ENCODE data around the gene PSME4.
A peak's percentile ranks its signal among the peaks of the same experiment; 100 is the strongest.

Gene PSME4

DNA sequence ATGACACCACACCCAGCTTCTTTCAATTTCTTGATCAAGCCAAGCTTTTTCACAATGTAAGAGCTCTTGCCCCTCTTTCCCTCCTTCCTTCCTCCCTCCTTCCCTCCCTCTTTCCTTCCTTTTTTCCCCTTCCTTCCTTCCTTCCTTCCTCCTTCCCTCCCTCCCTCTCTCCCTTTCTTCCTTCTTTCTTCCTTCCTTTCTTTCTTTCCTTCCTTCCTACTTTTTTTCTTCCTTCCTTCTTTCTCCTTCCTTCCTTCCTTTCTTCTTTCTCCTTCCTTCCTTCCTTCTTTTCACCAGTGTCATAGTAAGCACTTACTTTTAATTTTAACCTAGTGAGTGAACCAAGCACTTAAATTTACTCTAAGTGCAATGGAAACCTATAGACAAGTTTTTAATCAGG is 21.2 kb upstream of the PSME4 start:
- H3K36me3 ChIP-seq, result no peaks in the 10 kb centered on the region
- H3K4me1 ChIP-seq (ENCODE audit: control insufficient read depth in 1 of 2, insufficient read depth in 1 of 2, low read depth in 1 of 2, low read length in 1 of 2), result peaks cover 0 to 9% of the 10 kb centered on the region in 2 experiments
- no peak overlapping the region for H3K4me3 ChIP-seq (ENCODE audit: low read depth in 1 of 2, low read length in 1 of 2)
- H3K9me3 ChIP-seq, result no peaks in the 10 kb centered on the region
- TF ChIP-seq, protein P1, sequence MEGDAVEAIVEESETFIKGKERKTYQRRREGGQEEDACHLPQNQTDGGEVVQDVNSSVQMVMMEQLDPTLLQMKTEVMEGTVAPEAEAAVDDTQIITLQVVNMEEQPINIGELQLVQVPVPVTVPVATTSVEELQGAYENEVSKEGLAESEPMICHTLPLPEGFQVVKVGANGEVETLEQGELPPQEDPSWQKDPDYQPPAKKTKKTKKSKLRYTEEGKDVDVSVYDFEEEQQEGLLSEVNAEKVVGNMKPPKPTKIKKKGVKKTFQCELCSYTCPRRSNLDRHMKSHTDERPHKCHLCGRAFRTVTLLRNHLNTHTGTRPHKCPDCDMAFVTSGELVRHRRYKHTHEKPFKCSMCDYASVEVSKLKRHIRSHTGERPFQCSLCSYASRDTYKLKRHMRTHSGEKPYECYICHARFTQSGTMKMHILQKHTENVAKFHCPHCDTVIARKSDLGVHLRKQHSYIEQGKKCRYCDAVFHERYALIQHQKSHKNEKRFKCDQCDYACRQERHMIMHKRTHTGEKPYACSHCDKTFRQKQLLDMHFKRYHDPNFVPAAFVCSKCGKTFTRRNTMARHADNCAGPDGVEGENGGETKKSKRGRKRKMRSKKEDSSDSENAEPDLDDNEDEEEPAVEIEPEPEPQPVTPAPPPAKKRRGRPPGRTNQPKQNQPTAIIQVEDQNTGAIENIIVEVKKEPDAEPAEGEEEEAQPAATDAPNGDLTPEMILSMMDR (IDR thresholded peaks at IDR 0.05), result no peak
- H3K27ac ChIP-seq, result peak overlapping the region; percentile 53
- H3K27me3 ChIP-seq, result no peaks in the 10 kb centered on the region

DNA sequence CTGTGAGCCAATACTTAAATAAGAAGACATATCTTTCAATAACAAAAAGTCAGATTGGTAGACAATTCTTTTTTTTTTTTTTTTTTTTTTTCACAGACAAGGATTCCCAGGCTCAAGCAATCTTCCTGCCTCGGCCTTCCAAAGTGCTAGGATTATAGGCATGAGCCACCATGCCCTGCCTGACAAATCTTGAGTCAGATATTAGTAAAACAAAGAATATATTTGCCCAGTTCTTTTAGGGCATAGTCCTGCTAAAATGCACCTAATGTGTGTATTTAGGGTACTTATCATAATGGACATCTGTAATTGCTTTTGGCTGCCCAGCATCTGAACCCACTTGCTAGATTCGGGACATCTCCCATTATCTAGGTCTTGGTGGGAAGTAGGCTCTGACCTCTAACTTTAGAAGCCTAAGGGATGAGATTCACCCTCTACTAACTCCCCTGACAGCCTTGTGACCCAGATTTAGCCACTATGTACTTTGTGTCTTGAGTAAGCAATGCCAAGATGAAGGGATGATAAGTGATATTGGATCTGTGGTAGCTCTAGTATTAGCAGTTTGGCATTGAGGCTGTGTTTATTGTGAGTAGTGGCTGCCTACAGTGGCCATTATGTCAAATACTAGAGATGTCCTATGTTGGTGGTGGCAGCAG is 18.5 kb upstream of the PSME4 start:
- Histone ChIP-seq H3K9me3 (no peaks in the 10 kb centered on the region), H3K4me1 (ENCODE audit: control insufficient read depth in 1 of 2, insufficient read depth in 1 of 2, low read depth in 1 of 2, low read length in 1 of 2) (peaks cover 0 to 1% of the 10 kb centered on the region in 2 experiments), H3K4me3 (ENCODE audit: low read depth in 1 of 2, low read length in 1 of 2) (no peak overlapping the region), H3K27ac (no peak overlapping the region), H3K27me3 (no peaks in the 10 kb centered on the region), H3K36me3 (no peaks in the 10 kb centered on the region)
- TF ChIP-seq, protein P1 (IDR thresholded peaks at IDR 0.05), result no peak

DNA sequence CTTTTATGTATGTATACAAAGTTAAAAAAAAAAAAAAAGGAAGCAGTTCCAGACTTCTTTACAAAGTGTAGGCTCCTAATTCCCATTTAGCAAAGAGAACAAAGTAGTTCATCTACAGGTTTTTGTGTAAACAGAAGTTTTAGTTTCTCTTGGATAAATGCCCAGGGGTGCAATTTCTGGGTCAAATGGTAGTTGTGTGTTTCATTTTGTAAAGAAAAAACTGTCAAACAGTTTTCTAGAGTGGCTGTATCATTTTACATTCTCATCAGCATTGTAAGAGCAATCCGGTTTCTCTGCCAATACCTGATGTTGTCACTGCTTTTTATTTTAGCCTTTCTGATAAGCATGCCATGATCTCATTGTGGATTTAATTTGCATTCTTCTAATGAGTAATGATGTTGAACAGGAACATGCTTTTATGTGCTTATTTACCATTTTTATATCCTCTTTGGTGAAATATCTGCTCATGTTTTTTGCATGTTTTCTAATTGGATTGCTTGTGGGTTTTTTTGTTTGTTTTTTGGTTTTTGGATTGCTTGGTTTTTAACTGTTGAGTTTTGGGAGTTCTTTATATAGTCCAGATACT is 16.6 kb upstream of the PSME4 start:
- Histone ChIP-seq H3K27me3 (no peaks in the 10 kb centered on the region), H3K4me1 (ENCODE audit: control insufficient read depth in 1 of 2, insufficient read depth in 1 of 2, low read depth in 1 of 2, low read length in 1 of 2) (no peaks in the 10 kb centered on the region), H3K9me3 (no peaks in the 10 kb centered on the region), H3K27ac (no peak overlapping the region), H3K36me3 (no peaks in the 10 kb centered on the region), H3K4me3 (ENCODE audit: low read depth in 1 of 2, low read length in 1 of 2) (no peak overlapping the region)
- TF ChIP-seq, protein P1 (IDR thresholded peaks at IDR 0.05), result no peak

DNA sequence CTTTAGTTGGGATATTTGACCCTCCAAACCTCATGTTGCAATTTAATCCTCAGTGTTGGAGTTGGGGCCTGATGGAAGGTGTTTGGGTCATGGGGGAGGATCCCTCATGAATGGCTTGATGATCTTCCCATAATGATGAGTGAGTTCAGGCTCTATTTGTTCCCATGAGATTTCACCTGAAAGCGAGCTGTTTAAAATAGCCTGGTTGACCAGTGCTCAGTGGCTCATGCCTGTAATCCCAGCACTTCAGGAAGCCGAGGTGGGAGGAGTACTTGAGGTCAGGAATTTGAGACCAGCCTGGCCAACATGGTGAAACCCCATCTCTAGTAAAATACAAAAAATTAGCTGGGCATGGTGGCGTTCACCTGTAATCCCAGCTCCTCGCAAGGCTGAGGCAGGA is 14.9 kb upstream of the PSME4 start:
- H3K4me3 ChIP-seq (ENCODE audit: low read depth in 1 of 2, low read length in 1 of 2), result no peak overlapping the region
- H3K36me3 ChIP-seq, result no peaks in the 10 kb centered on the region
- H3K27me3 ChIP-seq, result no peaks in the 10 kb centered on the region
- H3K9me3 ChIP-seq, result no peaks in the 10 kb centered on the region
- H3K4me1 ChIP-seq (ENCODE audit: control insufficient read depth in 1 of 2, insufficient read depth in 1 of 2, low read depth in 1 of 2, low read length in 1 of 2), result no peaks in the 10 kb centered on the region
- TF ChIP-seq, protein P1 (IDR thresholded peaks at IDR 0.05), result no peak
- H3K27ac ChIP-seq, result no peak overlapping the region

DNA sequence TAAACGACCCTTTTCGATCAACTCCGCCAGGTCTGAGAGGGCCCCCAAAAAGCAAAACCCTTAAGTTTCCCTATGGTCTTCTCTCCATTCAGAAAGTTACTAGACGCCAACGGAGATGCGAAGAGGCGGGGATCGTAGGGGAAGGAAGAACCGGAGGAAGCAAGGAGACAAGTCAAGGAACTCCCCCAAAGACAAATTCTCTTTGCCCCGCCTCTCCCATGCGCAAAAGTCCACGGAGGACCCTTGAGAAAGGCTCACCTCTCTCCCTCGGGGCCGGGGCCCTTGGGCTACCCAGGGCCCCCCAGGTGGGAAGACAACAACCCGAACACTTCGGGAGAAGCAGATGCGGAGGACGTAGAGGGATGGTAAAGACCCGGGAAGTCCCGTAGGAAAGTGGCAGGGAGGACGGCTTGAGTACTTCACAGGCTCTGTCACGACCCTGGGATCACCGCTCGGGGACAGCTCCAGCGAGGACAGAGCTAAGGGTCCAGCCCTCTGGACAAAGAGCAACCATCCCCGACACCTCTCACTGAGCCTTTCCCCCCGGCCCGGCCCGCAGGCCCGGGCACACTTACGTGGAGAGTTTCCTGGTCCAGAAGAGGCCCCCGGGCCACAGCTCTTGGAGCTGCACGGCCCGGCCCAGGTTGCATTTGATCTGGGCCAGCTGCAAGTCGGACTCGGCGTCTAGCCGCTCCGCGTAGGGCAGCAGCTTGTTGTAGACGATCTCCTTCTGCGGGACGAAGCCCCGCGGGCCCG is 647 bp downstream of the PSME4 start:
- Histone ChIP-seq H3K4me3 (ENCODE audit: low read depth in 1 of 2, low read length in 1 of 2) (peak overlapping the region; percentile 93), H3K36me3 (peaks cover 3% of the 10 kb centered on the region), H3K27ac (peak overlapping the region; percentile 94), H3K4me1 (ENCODE audit: control insufficient read depth in 1 of 2, insufficient read depth in 1 of 2, low read depth in 1 of 2, low read length in 1 of 2) (peaks cover 19% of the 10 kb centered on the region in 2 experiments), H3K9me3 (no peaks in the 10 kb centered on the region), H3K27me3 (no peaks in the 10 kb centered on the region)
- TF ChIP-seq, protein P1 (IDR thresholded peaks at IDR 0.05), result no peak
